Neural cell (in vitro differentiated cells): ENCODE data around the gene LAMC2. TPM values are rescaled to one million over a fixed set of nuclear protein-coding genes. Genes with fewer than 3 reads are reported as not detected.

Experiments used
- H2AFZ ChIP-seq: fragments of 200-600, 300-800 bp; sonication (generic), shearing (Covaris generic); 2 replicates; pipeline ENCODE4 v1.6.0; 2014; ENCODE audit warnings: low read depth, mild to moderate bottlenecking, antibody characterized with exemption, low read length, moderate library complexity
- H3F3A ChIP-seq: fragments of 200-600 bp; shearing (Covaris generic); 2 replicates; pipeline ENCODE4 v1.6.1; 2016; ENCODE audit warnings: mild to moderate bottlenecking, moderate library complexity, mixed read lengths, antibody characterized with exemption, low read length; ENCODE audit not compliant: insufficient read depth, poor library complexity, severe bottlenecking
- H3K27ac ChIP-seq: fragments of 200-600, 300-800 bp; sonication (generic), shearing (Covaris generic); 2 replicates; pipeline ENCODE4 v1.5.1; 2014; ENCODE audit warnings: mild to moderate bottlenecking, low read length, moderate library complexity
- H3K27me3 ChIP-seq: fragments of 300-800, 200-600 bp; sonication (generic), shearing (Covaris generic); 2 replicates; pipeline ENCODE4 v1.6.0; 2014; ENCODE audit warnings: mild to moderate bottlenecking, low read depth, low read length, moderate library complexity; ENCODE audit not compliant: insufficient read depth
- H3K36me3 ChIP-seq: fragments of 300-800, 200-600 bp; sonication (generic), shearing (Covaris generic); 2 replicates; pipeline ENCODE4 v1.5.1; 2014; ENCODE audit warnings: mild to moderate bottlenecking, antibody characterized with exemption, low read length, moderate library complexity; ENCODE audit not compliant: insufficient read depth
- H3K4me2 ChIP-seq: fragments of 300-800, 200-600 bp; sonication (generic), shearing (Covaris generic); 2 replicates; pipeline ENCODE4 v1.6.0; 2014; ENCODE audit warnings: mild to moderate bottlenecking, low read length
- H3K4me3 ChIP-seq: fragments of 300-800, 200-600 bp; sonication (generic), shearing (Covaris generic); 2 replicates; pipeline ENCODE4 v1.5.1; 2014; ENCODE audit warnings: mild to moderate bottlenecking, low read length, moderate library complexity
- H3K79me2 ChIP-seq: fragments of 200-600 bp; shearing (Covaris generic); replicated peaks from 2 replicates; pipeline ENCODE4 v1.6.0; 2014; ENCODE audit warnings: mild to moderate bottlenecking, low read length, moderate library complexity; ENCODE audit not compliant: insufficient read depth
- H3K9ac ChIP-seq: fragments of 300-800, 200-600 bp; sonication (generic), shearing (Covaris generic); 2 replicates; pipeline ENCODE4 v1.6.1; 2016; ENCODE audit warnings: mild to moderate bottlenecking, low read length, mixed read lengths
- H3K9me2 ChIP-seq: fragments of 200-600 bp; shearing (Covaris generic); 2 replicates; pipeline ENCODE4 v1.6.1; 2016; ENCODE audit warnings: mild to moderate bottlenecking, low read length, mixed read lengths; ENCODE audit not compliant: insufficient read depth
- H3K9me3 ChIP-seq: fragments of 200-600, 300-800 bp; sonication (generic), shearing (Covaris generic); 2 replicates; pipeline ENCODE4 v1.6.1; 2016; ENCODE audit warnings: mild to moderate bottlenecking, mixed run types, low read length, moderate library complexity, mixed read lengths
- H4K20me1 ChIP-seq: fragments of 200-600 bp; shearing (Covaris generic); 2 replicates; pipeline ENCODE4 v1.6.1; 2016; ENCODE audit warnings: mild to moderate bottlenecking, mixed run types; ENCODE audit not compliant: insufficient read depth
- CTCF ChIP-seq: fragments of 450-650 bp; IDR thresholded peaks from 2 replicates; pipeline ENCODE4 v1.5.1; 2014; ENCODE audit warnings: antibody characterized with exemption, mild to moderate bottlenecking, moderate library complexity; ENCODE audit not compliant: poor library complexity, severe bottlenecking
- EP300 ChIP-seq: fragments of 450-650 bp; conservative IDR thresholded peaks from 2 replicates; pipeline ENCODE4 v1.6.1; 2014; ENCODE audit warnings: antibody characterized with exemption, mild to moderate bottlenecking, moderate library complexity; ENCODE audit not compliant: poor library complexity, severe bottlenecking
- EZH2 ChIP-seq: fragments of 200-600, 300-800 bp; shearing (Covaris generic), sonication (generic); IDR thresholded peaks from 2 replicates; pipeline ENCODE4 v1.6.1; 2014; ENCODE audit warnings: antibody characterized with exemption, low read length, borderline replicate concordance, mild to moderate bottlenecking; ENCODE audit not compliant: insufficient read depth, poor library complexity, severe bottlenecking
- MXI1 ChIP-seq: fragments of 450-650 bp; conservative IDR thresholded peaks from 2 replicates; pipeline ENCODE4 v1.6.1; 2014; ENCODE audit warnings: antibody characterized with exemption, mild to moderate bottlenecking; ENCODE audit not compliant: poor library complexity, severe bottlenecking
- POLR2AphosphoS5 ChIP-seq: IDR thresholded peaks from 2 replicates; pipeline ENCODE4 v1.6.1; 2012
- RAD21 ChIP-seq: fragments of 450-650 bp; conservative IDR thresholded peaks from 2 replicates; pipeline ENCODE4 v1.6.1; 2014; ENCODE audit warnings: antibody characterized with exemption, mild to moderate bottlenecking, moderate library complexity
- REST ChIP-seq: IDR thresholded peaks from 2 replicates; pipeline ENCODE4 v1.6.1; 2012; ENCODE audit warnings: borderline replicate concordance
- SMC3 ChIP-seq: fragments of 450-650 bp; conservative IDR thresholded peaks from 2 replicates; pipeline ENCODE4 v1.6.1; 2014; ENCODE audit warnings: antibody characterized with exemption, mild to moderate bottlenecking, moderate library complexity; ENCODE audit not compliant: poor library complexity
- TAF1 ChIP-seq: IDR thresholded peaks from 2 replicates; pipeline ENCODE4 v1.6.1; 2012; ENCODE audit warnings: low read depth
- polyA plus RNA-seq: library from polyadenylated mRNA; depleted of rRNA; stranded (reverse); fragments of >200 nt; gene quantifications from 2 replicates; pipeline ENCODE4 v1.2.3, GENCODE V29; 2014

LAMC2 gene
- polyA plus RNA-seq, 1 donor from 2014 or later, result 0.67 TPM

GRCh38 chr1:183247484-183247883 is 61.4 kb downstream of the LAMC2 start:
- no peak overlapping the region for H3K4me3 ChIP-seq
- H3K9me2 ChIP-seq, result no peaks in the 10 kb centered on the region
- H3F3A ChIP-seq, result no peaks in the 10 kb centered on the region
- H4K20me1 ChIP-seq, result no peaks in the 10 kb centered on the region
- no peaks in the 10 kb centered on the region for H3K79me2 ChIP-seq
- H3K4me2 ChIP-seq, result no peak overlapping the region
- peaks cover 16% of the 10 kb centered on the region for H3K36me3 ChIP-seq
- H3K9me3 ChIP-seq, result no peaks in the 10 kb centered on the region
- H2AFZ ChIP-seq, result no peak overlapping the region
- no peak overlapping the region for H3K27ac ChIP-seq
- TF ChIP-seq EP300, result no peak
- TF ChIP-seq RAD21, result no peak
- no peak for TF ChIP-seq TAF1
- no peak for TF ChIP-seq EZH2
- TF ChIP-seq REST, result no peak
- no peak for TF ChIP-seq POLR2AphosphoS5
- TF ChIP-seq CTCF, result no peak
- TF ChIP-seq MXI1, result no peak
- no peak for TF ChIP-seq SMC3
- no peak overlapping the region for H3K9ac ChIP-seq
- H3K27me3 ChIP-seq, result no peaks in the 10 kb centered on the region

GRCh38 chr1:183247931-183248330 is 61.9 kb downstream of the LAMC2 start:
- H3K27me3 ChIP-seq, result no peaks in the 10 kb centered on the region
- no peaks in the 10 kb centered on the region for H4K20me1 ChIP-seq
- H3K9ac ChIP-seq, result no peak overlapping the region
- TF ChIP-seq POLR2AphosphoS5 (no peak), RAD21 (no peak), EP300 (no peak), CTCF (no peak), TAF1 (no peak), REST (no peak)
- no peak overlapping the region for H2AFZ ChIP-seq
- no peaks in the 10 kb centered on the region for H3K9me2 ChIP-seq
- no peak overlapping the region for H3K27ac ChIP-seq
- no peaks in the 10 kb centered on the region for H3K9me3 ChIP-seq
- no peaks in the 10 kb centered on the region for H3F3A ChIP-seq
- H3K79me2 ChIP-seq, result no peaks in the 10 kb centered on the region
- peaks cover 20% of the 10 kb centered on the region for H3K36me3 ChIP-seq
- no peak overlapping the region for H3K4me2 ChIP-seq
- no peak overlapping the region for H3K4me3 ChIP-seq
